Heart right ventricle (tissue), 16 donors: ENCODE data around the gene CDC45. TPM values are rescaled to one million over a fixed set of nuclear protein-coding genes. Genes with fewer than 3 reads are reported as not detected.

Source experiments
- ATAC-seq, 8 donors: fragments of 200-7000 bp; cut with Tn5 transposase; one replicate each; pipeline ENCODE4 v1.9.1; 2020; ENCODE audit warnings: mild to moderate bottlenecking in 8 of 8, moderate library complexity in 8 of 8, moderate number of reproducible peaks in 1 of 8
- DNase-seq, 2 donors: peaks; one replicate each; pipeline ENCODE4 v3.0.0-alpha.2; 2020
- H3K27ac ChIP-seq, 10 donors: fragments of 200-600 bp; sonication (generic) in 2 of 10; one replicate each; pipeline versions ENCODE4 v1.5.0 to v1.8.0; 2020 to 2022; ENCODE audit warnings: mild to moderate bottlenecking in 3 of 10
- H3K27me3 ChIP-seq, 7 donors: fragments of 200-600 bp; one replicate each; pipeline ENCODE4 v1.8.0; 2021 to 2022; ENCODE audit warnings: mild to moderate bottlenecking in 2 of 7
- H3K36me3 ChIP-seq, 9 donors: fragments of 200-600 bp; sonication (generic) in 1 of 9; one replicate each; pipeline versions ENCODE4 v1.5.0 to v1.8.0; 2020 to 2022; ENCODE audit warnings: mild to moderate bottlenecking in 2 of 9
- H3K4me1 ChIP-seq, 9 donors: fragments of 200-600 bp; sonication (generic) in 1 of 9; one replicate each; pipeline versions ENCODE4 v1.5.0 to v1.8.0; 2020 to 2022; ENCODE audit warnings: mild to moderate bottlenecking in 4 of 9
- H3K4me3 ChIP-seq, 10 donors: fragments of 200-600 bp; sonication (generic) in 2 of 10; one replicate each; pipeline versions ENCODE4 v1.5.0 to v1.8.0; 2020 to 2022; ENCODE audit warnings: mild to moderate bottlenecking in 7 of 10, moderate library complexity in 2 of 10
- H3K9me3 ChIP-seq, 11 donors: fragments of 200-600 bp in 10 of 11; sonication (generic) in 2 of 11; one replicate each; pipeline versions ENCODE4 v1.5.0 to v1.8.0; 2013 to 2022; ENCODE audit warnings: mild to moderate bottlenecking in 2 of 11, control low read depth in 1 of 11, moderate library complexity in 1 of 11
- WGBS, 2 donors: extraction: QIAGEN DNeasy Blood & Tissue Kit; methylation state at CpG; one replicate each; pipeline ENCODE4 v1.1.7; 2013; ENCODE audit warnings: inconsistent platforms in 1 of 2; 5-methylcytosine and 5-hydroxymethylcytosine counted together
- intact Hi-C, 10 donors: fragments of 100-400 bp; cut with DNase I; formaldehyde crosslinking; loops; one replicate each; pipeline versions ENCODE4 v1.11.1 to v1.14.2; 2022
- polyA plus RNA-seq, 2 donors: library from polyadenylated mRNA; stranded (reverse); fragments of 200-250 nt; gene quantifications; one replicate each; pipeline ENCODE4 v1.2.3, GENCODE V29; 2013
- total RNA-seq, 10 donors: library from RNA; stranded (reverse); fragmentation: NEBNext Ultra II Directional in 3 of 10; extraction: Animal tissue kit (Norgen Biotek cat#: 25700) in 3 of 10; gene quantifications; one replicate each; pipeline versions ENCODE4 v1.2.1 to v1.2.4, GENCODE V29; 2021 to 2023
- TF ChIP-seq, protein P1 (sequence below), 9 donors: fragments of 200-600 bp; sonication (generic) in 2 of 9; IDR thresholded peaks; one replicate each; pipeline versions ENCODE4 v1.5.0 to v1.8.0; 2021 to 2022; ENCODE audit warnings: antibody characterized with exemption in 9 of 9, mild to moderate bottlenecking in 5 of 9, moderate library complexity in 1 of 9
- donor health status: Arrhythmogenic right ventricular cardiomyopathy.
- donor health status: ischemic (EF 13 %, LVEDD 7.1; RV severe dilation, severe dysfunction).
- donor health status: healthy with polysubstance abuse.
- donor health status: DM: no; HTN: yes; CAD: no.
- donor health status: DM: no; HTN: no; CAD: no.
- donor health status: ischemic (EF 25% LVEDD 6.9; RV normal size, moderate dysfunction).
- donor health status: ischemic (EF 25% LVEDD 5.7; RV mildly dilated, moderate dysfunction).
- donor health status: healthy.
- donor health status: DM: yes; HTN: yes; CAD: no.
- donor health status: Ischemic cardiomyopathy.
- donor health status: ischemic (EF 35%, LVEDD 5.7; RV mildly dilated, moderate dysfunction).
- donor health status: nonischemic (EF 11% LVEDD 7.7; RV severe dilation, severe dysfunction).
- donor health status: DM: yes; HTN: yes; CAD: no.
- donor health status: PGD.
- donor health status: ischemic (EF 29% LVEDD 5.4; RV normal size, mild dysfunction).
- donor health status: nonischemic (EF 23%, LVEDD 6.1; RV moderate dilation, normal function).

Gene CDC45
- total and polyA plus RNA-seq, 12 donors = 0.15 to 3.4 (median 0.57) TPM; not detected in 4

DNA sequence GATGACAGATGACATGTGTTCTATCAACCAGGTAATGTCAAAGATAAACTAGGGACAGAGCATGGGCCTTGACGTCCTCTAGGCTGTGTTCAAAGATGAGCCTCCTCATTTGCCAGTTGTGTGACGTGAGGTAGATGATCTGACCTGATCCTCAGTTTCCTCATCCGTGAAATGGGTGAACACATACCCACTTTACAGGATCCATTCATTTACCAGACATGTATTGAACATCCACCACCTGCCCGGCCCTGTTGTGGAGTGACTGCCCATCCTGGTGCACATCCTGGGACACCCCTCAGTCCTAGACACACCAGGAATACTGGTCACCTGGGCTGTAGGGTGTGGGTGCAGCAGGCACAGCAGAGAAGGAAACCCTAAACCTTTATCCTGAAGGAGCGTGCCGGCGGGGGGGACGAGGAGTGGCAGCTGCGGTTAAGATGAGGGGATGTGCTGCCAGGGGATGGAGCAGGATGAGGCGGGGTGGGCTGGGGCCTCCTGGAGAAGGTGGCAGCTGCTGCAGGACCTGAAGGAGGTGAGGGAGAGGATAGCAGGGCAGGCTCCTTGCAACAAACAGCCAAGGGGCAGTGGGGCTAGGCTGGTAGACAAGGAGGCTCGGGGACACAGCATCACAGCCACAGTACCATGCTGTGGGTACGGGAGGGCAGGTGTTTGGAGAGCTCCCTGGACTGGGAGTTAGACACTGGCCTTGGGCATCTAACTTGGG lies 36.1 kb downstream of the CDC45 start:
- no peak overlapping the region for H3K4me3 ChIP-seq
- H3K36me3 ChIP-seq = peaks cover 0 to 18% (median 0%) of the 10 kb centered on the region in 9 donors
- TF ChIP-seq, protein P1, sequence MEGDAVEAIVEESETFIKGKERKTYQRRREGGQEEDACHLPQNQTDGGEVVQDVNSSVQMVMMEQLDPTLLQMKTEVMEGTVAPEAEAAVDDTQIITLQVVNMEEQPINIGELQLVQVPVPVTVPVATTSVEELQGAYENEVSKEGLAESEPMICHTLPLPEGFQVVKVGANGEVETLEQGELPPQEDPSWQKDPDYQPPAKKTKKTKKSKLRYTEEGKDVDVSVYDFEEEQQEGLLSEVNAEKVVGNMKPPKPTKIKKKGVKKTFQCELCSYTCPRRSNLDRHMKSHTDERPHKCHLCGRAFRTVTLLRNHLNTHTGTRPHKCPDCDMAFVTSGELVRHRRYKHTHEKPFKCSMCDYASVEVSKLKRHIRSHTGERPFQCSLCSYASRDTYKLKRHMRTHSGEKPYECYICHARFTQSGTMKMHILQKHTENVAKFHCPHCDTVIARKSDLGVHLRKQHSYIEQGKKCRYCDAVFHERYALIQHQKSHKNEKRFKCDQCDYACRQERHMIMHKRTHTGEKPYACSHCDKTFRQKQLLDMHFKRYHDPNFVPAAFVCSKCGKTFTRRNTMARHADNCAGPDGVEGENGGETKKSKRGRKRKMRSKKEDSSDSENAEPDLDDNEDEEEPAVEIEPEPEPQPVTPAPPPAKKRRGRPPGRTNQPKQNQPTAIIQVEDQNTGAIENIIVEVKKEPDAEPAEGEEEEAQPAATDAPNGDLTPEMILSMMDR (IDR thresholded peaks at IDR 0.05) = no peak
- peaks cover 0 to 20% (median 0%) of the 10 kb centered on the region in 11 donors for H3K9me3 ChIP-seq
- no peaks in the 10 kb centered on the region for H3K27me3 ChIP-seq
- DNase-seq (no peak), ATAC-seq (no peak)
- intact Hi-C loops = no loop called here
- peaks cover 0 to 13% (median 0%) of the 10 kb centered on the region in 9 donors for H3K4me1 ChIP-seq
- 96 to 98% methylated on average over 12 of the region's 12 CpGs for WGBS, 2 donors
- no peak overlapping the region for H3K27ac ChIP-seq

GRCh38 chr22:19516378-19517170 lies 36.9 kb downstream of the CDC45 start:
- TF ChIP-seq, protein P1 (IDR thresholded peaks at IDR 0.05) = no peak
- Histone ChIP-seq H3K4me3 (no peak overlapping the region), H3K9me3 (peaks cover 0 to 20% (median 0%) of the 10 kb centered on the region in 11 donors), H3K4me1 (peaks cover 0 to 16% (median 0%) of the 10 kb centered on the region in 9 donors), H3K27me3 (no peaks in the 10 kb centered on the region), H3K36me3 (peaks cover 0 to 18% (median 0%) of the 10 kb centered on the region in 9 donors), H3K27ac (no peak overlapping the region)
- intact Hi-C loops = no loop called here
- ATAC-seq (no peak), DNase-seq (no peak)
- 90 to 94% methylated on average over 19 of the region's 19 CpGs for WGBS, 2 donors

- Histone ChIP-seq H3K4me3 (no peak overlapping the region), H3K27ac (no peak overlapping the region), H3K36me3 (peaks cover 0 to 20% (median 0%) of the 10 kb centered on the region in 9 donors), H3K4me1 (peaks cover 0 to 20% (median 5%) of the 10 kb centered on the region in 9 donors), H3K9me3 (peaks cover 0 to 20% (median 0%) of the 10 kb centered on the region in 11 donors), H3K27me3 (peaks cover 0 to under 1% (median 0%) of the 10 kb centered on the region in 7 donors)
- TF ChIP-seq, protein P1 (IDR thresholded peaks at IDR 0.05) = no peak
- 95 to 96% methylated on average over 10 of the region's 10 CpGs for WGBS, 2 donors
- intact Hi-C loops = no loop called here
- DNase-seq (no peak), ATAC-seq (no peak)
Observed at GRCh38 chr22:19517171-19517500, 37.4 kb downstream of the CDC45 start.

- 83 to 89% methylated on average over 12 of the region's 12 CpGs for WGBS, 2 donors
- ATAC-seq = no peak
- peaks cover 0 to 30% (median 8%) of the 10 kb centered on the region in 9 donors for H3K4me1 ChIP-seq
- TF ChIP-seq, protein P1 (IDR thresholded peaks at IDR 0.05) = no peak
- intact Hi-C loops = no loop called here
- no peak overlapping the region for H3K4me3 ChIP-seq
- H3K9me3 ChIP-seq = peaks cover 0 to 16% (median 0%) of the 10 kb centered on the region in 11 donors
- H3K27me3 ChIP-seq = peaks cover 1 to 10% (median 4%) of the 10 kb centered on the region in 7 donors
- H3K36me3 ChIP-seq = peaks cover 0 to 16% (median 0%) of the 10 kb centered on the region in 9 donors
- DNase-seq = no peak
- H3K27ac ChIP-seq = no peak overlapping the region
Observed at GRCh38 chr22:19517919-19518611, 38.3 kb downstream of the CDC45 start.
